WI38 (cell line): ENCODE results near the gene RNF145.

Experiments
- H3K4me3 ChIP-seq: 2 replicates; pipeline ENCODE4 v1.5.1; 2011; ENCODE audit warnings: low read depth, mild to moderate bottlenecking, control low read depth, low read length
- TF ChIP-seq, protein P1 (sequence below): IDR thresholded peaks from 2 replicates; pipeline ENCODE4 v1.5.1; 2012; ENCODE audit warnings: low read depth, mild to moderate bottlenecking, control low read depth, low read length

Gene RNF145

GRCh38 chr5:159209438-159210209 is at the start of gene RNF145:
Gene RNF145 (minus strand): TSS chr5:159209553. CDS start chr5:159203617, 5,936 bp downstream.
- TF ChIP-seq, protein P1, sequence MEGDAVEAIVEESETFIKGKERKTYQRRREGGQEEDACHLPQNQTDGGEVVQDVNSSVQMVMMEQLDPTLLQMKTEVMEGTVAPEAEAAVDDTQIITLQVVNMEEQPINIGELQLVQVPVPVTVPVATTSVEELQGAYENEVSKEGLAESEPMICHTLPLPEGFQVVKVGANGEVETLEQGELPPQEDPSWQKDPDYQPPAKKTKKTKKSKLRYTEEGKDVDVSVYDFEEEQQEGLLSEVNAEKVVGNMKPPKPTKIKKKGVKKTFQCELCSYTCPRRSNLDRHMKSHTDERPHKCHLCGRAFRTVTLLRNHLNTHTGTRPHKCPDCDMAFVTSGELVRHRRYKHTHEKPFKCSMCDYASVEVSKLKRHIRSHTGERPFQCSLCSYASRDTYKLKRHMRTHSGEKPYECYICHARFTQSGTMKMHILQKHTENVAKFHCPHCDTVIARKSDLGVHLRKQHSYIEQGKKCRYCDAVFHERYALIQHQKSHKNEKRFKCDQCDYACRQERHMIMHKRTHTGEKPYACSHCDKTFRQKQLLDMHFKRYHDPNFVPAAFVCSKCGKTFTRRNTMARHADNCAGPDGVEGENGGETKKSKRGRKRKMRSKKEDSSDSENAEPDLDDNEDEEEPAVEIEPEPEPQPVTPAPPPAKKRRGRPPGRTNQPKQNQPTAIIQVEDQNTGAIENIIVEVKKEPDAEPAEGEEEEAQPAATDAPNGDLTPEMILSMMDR, result no peak
- peak within 1 kb of the TSS; percentile 79 for H3K4me3 ChIP-seq

GRCh38 chr5:159258361-159258760 is 49.0 kb upstream of the RNF145 start:
- H3K4me3 ChIP-seq, result no peak overlapping the region
- TF ChIP-seq, protein P1, result no peak

- no peak overlapping the region for H3K4me3 ChIP-seq
- TF ChIP-seq, protein P1, result no peak
Observed at GRCh38 chr5:159257629-159258283, 48.4 kb upstream of the RNF145 start.

- H3K4me3 ChIP-seq, result no peak overlapping the region
- TF ChIP-seq, protein P1, result no peak
Observed at GRCh38 chr5:159257007-159257406, 47.7 kb upstream of the RNF145 start.

GRCh38 chr5:159252195-159252594 is 42.8 kb upstream of the RNF145 start:
- H3K4me3 ChIP-seq, result no peak overlapping the region
- TF ChIP-seq, protein P1, result no peak

- TF ChIP-seq, protein P1, result no peak
- no peak overlapping the region for H3K4me3 ChIP-seq
Observed at GRCh38 chr5:159249158-159249557, 39.8 kb upstream of the RNF145 start.

DNA sequence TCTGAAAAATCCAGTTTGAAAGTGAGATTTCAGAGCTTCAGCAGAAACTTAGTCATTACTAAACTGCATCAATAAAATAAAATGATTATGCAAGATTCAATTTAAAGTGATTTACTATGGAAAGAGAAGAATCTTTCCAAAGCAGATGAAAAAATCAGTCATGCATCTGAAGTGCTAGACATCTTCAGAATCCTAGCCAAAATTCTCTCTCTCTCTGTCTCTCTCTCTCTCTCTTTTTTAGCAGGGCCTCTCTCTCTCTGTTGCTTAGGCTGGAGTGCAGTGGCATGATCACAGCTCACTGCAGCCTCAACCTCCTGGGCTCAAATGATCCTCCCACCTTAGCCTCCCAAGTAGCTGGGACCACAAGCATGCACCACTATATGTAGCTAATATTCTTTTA is 35.5 kb upstream of the RNF145 start:
- TF ChIP-seq, protein P1, result no peak
- no peak overlapping the region for H3K4me3 ChIP-seq
